NT2/D1 (cell line): ENCODE measurements around the gene EIF1AD.

ENCODE experiments used
- SUZ12 ChIP-seq: IDR thresholded peaks from 2 replicates; pipeline ENCODE4 v1.6.1; 2011; ENCODE audit not compliant: insufficient read length, insufficient read depth; ENCODE audit errors: extremely low read depth
- YY1 ChIP-seq: IDR thresholded peaks from 2 replicates; pipeline ENCODE4 v1.6.1; 2011; ENCODE audit not compliant: insufficient read length, insufficient read depth
- ZNF274 ChIP-seq: IDR thresholded peaks from 2 replicates; pipeline ENCODE4 v1.6.1; 2011; ENCODE audit warnings: mild to moderate bottlenecking, low read depth, low read length

DNA sequence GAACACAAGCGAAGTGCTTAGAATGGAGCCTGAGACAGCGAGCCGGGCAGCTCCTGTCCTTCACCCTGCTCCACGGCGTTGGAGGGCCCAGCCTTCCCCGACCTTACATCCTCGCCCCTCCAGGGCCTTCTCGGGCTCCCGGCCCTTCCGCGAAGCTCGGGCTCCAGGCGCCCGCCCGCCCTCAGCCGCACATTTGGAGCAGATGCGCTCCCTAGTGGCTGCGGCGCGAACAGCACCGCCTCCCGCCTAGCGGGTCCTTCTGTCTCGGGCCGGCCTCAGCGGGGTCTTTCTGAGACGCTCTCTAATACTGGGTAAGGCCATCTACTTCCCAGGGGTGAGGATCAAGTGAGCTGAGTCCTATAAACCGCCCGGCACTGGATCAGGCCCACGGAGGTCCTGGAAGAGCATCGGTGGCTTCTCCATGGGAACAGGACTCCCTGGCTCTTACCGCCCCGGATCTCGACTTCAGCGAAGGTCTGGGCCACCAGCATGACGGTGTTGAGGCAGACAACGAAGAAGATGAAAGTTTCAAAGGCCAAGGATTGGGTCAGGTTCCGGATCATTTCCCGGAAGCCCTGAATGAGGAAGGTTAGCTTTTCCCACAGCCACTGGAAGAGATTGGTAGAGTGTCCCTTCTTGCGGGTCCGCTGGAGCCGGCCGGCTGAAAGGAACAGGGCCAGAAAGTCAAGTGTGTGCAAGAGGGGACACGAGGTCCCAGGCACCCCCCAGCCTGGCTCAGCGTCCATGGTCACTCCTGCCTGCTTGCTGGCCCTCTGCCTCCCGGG, 20.6 kb upstream of the EIF1AD start:
- TF ChIP-seq SUZ12: no peak
- no peak for TF ChIP-seq YY1
- no peak for TF ChIP-seq ZNF274
